NCI-H82 (cell line): ENCODE measurements around the gene CATSPERZ.
"Not testable (repeated sequence)": the region's sequence is repeated elsewhere in the genome, so short reads cannot be mapped to it uniquely, and the experiment has no call there.

Experiments used
- DNase-seq: peaks from one replicate; lab custom pipeline; 2025; lab: John Stamatoyannopoulos, UW

CATSPERZ gene

DNA sequence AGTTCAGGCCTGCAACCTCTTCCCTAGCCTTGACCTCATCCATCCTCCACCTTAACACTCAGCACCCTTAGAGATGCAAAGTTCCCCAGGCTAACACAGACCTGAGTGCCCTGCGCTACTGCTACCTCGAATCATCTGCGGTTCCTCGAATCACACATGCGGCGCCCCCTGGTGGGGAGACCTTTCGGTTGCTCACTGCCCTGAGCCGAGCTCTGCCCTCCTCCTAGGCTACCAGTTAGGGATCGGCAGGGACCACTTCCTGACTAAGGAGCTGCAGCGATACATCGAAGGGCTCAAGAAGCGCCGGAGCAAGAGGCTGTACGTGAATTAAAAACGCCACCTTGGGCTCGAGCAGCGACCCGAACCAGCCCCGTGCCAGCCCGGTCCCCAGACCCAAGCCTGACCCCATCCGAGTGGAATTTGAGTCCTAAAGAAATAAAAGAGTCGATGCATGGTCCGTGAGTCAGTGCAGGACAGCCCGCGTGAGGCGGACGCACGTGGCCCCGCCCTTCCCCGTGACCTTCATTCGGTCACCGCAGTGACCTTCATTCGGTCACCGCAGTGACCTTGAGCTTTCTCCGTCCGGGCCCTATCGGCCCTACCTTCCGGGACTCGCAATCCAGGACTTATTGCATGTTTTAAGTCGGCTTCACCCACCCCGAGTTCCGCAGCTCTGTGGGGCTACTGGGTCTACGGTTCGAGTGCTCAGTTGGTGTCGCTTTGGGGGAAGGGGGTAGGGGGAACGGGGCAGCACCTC is 4.3 kb downstream of the CATSPERZ start:
- DNase-seq = peak; percentile 95

DNA sequence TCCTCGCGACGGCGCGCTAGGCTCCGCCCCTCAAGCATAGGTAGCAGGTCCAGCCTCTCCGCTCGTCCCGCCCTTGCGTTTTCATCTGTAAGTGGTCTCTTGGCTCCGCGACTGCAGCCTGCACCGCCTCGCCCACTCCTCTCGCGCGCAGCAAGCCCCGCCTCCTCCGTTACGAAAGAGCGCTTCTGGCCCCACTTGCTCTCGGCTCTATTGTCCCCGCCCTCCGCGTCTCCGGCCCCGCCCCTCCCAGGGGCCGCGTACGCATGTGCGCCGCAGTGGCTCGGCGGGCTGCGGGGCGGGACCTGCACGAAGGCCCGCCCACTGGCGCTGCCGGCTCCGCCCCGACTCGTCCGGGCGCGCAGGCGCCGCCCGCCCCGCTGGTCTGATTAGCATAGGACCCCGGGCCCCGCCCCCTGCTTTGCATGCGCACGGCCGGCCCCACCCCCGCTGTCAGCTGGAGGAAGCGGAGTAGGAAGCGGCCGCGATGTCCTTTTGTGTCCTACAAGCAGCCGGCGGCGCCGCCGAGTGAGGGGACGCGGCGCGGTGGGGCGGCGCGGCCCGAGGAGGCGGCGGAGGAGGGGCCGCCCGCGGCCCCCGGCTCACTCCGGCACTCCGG is 5.0 kb downstream of the CATSPERZ start, which contains the start of gene ESRRA:
ESRRA (plus strand) TSS at position 450 of the 616 bp plus-strand sequence. CDS start 1,656 bp downstream, outside the sequence.
- DNase-seq = peak; percentile 99

DNA sequence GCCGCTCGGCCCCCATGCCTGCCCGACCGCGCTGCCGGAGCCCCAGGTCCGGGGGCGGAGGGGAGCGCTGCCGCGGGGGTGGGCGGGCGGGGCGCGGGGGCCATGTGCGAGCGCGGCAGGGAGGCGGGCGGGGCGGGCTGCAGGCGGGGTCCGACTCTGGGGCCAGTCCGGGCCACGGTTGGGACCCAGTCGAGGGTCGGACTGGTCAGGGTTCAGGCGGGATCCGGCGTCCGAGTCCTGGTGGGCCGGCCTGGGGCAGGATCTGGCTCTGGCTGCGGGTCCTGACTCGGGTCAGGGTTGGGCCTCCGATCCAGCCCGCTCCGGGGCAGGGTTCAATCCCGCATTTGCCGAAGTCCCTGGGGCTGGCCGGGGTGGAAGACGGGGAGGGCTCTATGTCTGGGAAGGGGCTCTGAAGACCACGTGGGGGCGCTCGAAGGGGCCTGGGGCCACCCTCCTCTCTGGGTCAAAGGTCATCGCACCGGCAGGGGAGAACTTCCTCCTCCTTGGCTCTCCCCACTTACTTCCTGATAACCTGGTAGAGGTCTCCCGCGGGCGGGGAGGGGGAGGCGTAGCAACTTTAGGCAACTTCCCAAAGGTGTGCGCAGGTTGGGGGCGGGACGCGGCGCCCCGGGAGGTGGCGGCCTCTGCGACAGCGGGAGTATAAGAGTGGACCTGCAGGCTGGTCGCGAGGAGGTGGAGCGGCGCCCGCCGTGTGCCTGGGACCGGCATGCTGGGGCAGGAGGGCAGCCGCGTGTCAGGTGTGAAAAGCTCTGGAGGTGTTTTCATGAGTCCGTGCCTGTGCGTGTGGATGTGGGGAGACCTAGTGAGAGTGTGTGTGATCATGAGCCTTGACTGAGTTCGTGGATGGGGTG is 5.8 kb downstream of the CATSPERZ start:
- DNase-seq = peak; percentile 73

DNA sequence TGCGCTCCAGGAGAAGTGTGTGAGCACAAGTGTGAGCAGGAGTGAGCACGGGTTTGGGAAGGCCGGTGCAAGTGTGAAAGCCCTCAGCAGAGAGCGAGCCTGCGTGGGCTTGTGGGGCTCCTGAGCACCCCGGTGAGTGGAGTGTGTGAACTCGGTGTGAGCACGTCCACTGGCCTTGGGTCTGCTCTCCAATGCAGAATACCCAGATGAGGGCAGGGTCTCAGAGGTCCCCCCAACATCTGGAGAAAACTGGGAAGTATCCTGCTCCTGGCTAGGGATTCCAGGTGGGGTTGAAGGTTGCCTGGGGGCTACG is 6.4 kb downstream of the CATSPERZ start:
- DNase-seq = no peak

DNA sequence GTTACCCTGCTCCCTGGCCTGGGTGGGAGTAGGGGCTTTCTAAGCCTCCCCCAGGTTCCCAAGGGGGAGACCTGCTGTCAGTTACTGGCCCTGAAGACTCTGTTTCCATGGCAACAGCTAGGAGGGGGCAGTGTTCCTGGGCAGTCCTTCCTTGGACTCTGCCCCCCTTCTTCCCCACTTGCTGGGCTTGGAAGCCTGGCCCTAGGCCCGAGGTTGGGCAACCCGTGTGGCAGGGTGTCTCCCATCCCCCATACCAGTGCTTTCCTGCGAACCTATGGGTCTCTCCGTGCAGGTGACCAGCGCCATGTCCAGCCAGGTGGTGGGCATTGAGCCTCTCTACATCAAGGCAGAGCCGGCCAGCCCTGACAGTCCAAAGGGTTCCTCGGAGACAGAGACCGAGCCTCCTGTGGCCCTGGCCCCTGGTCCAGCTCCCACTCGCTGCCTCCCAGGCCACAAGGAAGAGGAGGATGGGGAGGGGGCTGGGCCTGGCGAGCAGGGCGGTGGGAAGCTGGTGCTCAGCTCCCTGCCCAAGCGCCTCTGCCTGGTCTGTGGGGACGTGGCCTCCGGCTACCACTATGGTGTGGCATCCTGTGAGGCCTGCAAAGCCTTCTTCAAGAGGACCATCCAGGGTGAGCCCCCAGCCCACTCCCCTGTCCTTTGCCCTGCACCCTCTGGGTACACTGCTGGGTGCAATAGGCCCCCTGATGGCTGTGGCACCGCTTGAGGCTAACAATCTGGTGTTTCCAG is 6.9 kb downstream of the CATSPERZ start:
- no peak for DNase-seq

DNA sequence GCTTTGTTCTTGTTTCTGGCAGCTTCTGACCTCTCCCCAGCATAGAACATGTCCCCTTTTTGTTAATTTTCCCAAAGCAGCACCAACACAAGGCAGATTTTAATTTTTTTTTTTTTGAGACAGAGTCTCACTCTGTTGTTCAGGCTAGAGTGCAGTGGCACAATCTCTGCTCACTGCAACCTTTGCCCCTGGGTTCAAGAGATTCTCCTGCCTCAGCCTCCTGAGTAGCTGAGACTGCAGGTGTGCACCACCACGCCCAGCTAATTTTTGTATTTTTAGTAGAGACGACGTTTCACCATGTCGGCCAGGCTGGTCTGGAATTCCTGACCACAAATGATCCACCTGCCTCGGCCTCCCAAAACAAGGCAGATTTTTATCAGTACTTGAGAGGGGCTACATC is 7.6 kb downstream of the CATSPERZ start:
- not testable (repeated sequence) for DNase-seq

DNA sequence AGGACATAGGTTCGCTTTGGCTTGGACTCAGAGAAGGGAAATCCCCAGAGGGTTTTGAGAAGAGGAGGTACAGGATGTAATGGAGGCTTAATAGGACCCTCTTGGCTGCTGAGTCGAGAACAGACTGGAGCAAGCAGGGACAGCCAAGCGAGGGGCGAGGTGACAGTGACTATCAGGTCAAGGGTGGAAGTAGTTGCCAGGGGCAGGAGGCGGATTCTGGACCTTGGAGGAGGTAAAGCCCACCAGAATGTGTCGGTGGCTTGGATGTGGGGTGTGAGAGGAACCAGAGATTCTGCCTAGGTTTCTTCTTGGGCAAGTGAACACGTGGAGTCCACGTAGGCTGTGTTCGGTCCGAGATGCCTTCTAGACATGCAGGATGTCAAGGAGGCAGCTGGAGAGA is 12.8 kb downstream of the CATSPERZ start:
- DNase-seq = no peak

DNA sequence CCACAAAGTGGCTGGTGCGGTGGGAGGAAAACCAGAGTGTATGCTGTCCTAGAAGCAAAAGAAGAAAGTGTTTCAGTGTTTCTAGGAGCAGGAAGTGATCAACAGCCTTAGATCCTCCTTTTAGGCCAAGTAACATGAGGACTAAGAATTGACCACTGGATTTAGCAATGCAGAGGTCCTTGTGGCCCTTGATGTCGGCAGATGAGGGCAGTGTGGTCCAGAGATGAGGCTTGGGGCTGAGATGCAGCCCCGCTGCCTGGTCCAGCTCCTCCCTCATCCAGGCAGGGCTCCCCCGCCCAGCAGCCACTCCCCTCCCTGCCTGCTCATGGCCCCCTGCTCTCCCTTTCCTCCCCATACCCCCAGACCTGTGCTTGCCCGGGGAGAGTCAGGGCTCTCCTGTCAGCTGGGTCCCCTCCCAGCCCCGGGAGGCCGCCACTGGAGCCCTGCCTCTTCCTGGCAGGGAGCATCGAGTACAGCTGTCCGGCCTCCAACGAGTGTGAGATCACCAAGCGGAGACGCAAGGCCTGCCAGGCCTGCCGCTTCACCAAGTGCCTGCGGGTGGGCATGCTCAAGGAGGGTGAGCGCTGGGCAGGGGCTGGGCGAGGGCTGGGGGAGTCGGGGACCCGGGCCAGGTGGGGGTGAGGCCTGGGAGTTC is 13.5 kb downstream of the CATSPERZ start:
- DNase-seq = no peak

DNA sequence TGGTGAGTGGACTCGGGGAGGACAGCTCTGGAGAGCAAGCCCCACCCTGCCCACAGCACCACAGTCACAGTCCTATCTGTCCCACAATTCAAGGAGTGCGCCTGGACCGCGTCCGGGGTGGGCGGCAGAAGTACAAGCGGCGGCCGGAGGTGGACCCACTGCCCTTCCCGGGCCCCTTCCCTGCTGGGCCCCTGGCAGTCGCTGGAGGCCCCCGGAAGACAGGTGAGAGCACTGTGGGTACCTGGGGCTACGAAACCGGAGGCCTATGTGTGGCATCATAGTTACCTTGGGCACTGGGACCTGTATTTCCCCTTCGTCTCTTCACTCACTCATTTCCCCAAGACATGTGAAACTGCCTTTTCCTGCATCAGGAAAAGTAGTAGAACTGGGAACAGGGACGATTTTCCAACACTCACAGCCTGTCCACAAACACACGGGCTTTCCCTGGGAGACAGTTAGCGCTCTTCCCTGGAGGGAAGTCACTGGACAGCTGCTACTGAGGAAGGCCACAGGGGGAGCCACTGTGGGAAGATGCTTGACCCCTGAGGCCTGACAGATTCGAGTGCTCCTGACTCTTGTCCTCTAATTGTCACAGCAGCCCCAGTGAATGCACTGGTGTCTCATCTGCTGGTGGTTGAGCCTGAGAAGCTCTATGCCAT is 14.1 kb downstream of the CATSPERZ start:
- DNase-seq = peak; percentile 36

DNA sequence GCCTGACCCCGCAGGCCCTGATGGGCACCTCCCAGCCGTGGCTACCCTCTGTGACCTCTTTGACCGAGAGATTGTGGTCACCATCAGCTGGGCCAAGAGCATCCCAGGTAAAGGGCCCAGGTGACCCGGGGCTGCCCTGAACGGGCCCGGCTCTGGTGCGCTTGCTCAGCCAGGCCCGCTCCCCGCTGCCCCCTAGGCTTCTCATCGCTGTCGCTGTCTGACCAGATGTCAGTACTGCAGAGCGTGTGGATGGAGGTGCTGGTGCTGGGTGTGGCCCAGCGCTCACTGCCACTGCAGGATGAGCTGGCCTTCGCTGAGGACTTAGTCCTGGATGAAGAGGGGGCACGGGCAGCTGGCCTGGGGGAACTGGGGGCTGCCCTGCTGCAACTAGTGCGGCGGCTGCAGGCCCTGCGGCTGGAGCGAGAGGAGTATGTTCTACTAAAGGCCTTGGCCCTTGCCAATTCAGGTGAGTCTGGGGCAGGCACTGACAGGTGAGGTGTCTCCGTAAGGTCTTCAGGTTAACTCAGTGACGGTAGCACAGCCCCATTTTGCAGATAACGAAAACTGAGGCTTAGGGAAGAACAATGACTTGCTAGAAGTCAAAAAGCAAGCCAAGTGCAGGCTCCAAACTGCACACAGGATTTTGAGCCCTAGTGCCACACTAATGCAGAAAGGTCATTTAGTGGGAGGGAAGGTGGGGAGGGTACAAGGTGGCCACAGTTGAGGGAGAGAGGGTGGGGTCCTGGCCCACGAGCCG is 14.8 kb downstream of the CATSPERZ start:
- DNase-seq = no peak

DNA sequence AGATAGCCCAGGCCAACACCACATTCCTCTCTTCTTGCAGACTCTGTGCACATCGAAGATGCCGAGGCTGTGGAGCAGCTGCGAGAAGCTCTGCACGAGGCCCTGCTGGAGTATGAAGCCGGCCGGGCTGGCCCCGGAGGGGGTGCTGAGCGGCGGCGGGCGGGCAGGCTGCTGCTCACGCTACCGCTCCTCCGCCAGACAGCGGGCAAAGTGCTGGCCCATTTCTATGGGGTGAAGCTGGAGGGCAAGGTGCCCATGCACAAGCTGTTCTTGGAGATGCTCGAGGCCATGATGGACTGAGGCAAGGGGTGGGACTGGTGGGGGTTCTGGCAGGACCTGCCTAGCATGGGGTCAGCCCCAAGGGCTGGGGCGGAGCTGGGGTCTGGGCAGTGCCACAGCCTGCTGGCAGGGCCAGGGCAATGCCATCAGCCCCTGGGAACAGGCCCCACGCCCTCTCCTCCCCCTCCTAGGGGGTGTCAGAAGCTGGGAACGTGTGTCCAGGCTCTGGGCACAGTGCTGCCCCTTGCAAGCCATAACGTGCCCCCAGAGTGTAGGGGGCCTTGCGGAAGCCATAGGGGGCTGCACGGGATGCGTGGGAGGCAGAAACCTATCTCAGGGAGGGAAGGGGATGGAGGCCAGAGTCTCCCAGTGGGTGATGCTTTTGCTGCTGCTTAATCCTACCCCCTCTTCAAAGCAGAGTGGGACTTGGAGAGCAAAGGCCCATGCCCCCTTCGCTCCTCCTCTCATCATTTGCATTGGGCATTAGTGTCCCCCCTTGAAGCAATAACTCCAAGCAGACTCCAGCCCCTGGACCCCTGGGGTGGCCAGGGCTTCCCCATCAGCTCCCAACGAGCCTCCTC is 15.7 kb downstream of the CATSPERZ start:
- not testable (repeated sequence) for DNase-seq

DNA sequence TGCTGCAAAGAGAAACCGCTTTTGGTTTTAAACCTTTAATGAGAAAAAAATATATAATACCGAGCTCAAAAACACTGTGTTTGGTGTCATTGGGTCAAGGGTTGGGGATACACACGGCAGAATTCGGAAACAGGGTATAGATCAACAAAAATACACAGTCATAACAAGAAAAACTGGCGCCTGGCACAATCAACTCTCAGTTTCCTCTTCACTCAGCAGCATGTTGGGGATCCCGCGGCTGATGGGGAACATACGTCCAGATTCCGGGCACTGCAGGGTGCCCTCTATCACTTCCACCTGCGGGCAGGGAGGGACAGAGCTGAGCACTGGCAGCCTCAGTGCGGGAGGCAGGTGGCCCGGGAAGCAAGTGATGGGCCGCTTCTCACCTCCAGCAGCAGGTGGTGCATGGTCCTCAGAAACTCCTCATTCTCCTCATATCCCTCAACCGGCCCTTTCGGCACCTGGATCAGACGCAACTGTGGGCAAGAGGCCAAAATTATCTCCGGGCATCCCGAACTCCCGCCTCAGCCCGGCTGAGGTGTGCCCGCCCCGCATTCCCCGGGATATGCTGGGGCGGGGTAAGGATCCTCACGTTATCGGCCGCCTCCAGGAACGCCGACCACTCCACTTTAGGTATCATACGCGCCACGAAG is 16.6 kb downstream of the CATSPERZ start:
- DNase-seq = peak; percentile 55

DNA sequence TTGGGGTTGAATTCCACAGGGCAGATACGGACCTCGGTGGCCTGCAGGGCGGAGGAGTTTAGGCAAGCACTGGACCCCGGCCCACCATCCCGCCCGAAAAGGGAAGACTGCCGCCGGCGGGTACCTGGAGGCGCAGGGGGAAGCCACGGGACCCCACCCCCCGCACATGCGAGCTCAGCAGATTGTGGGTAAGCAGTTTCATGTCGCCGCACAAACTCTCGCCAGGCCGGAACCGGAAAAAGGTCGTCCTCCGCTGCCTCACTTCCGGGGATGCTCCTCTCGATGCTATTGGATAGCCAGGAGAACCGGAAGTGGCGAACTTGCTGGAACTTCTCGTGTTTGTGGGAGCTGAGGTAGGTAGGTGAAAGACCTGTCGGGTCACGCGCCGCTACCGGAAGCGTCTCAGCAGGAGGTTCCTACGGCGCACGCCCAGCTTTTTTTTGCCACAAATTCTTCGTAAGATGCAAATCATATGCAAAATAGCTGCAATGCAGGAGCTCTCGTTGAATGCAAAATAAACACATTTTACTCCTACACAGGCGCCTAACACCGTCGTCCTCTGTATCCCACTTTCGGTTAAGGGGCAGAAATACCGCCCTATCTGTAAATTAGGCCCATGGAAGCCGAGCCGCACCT is 17.3 kb downstream of the CATSPERZ start, which contains the start of gene TRMT112:
TRMT112 (minus strand) TSS at position 235 of the 636 bp plus-strand sequence; CDS start at position 202, 33 bp downstream.
- DNase-seq = peak; percentile 98

DNA sequence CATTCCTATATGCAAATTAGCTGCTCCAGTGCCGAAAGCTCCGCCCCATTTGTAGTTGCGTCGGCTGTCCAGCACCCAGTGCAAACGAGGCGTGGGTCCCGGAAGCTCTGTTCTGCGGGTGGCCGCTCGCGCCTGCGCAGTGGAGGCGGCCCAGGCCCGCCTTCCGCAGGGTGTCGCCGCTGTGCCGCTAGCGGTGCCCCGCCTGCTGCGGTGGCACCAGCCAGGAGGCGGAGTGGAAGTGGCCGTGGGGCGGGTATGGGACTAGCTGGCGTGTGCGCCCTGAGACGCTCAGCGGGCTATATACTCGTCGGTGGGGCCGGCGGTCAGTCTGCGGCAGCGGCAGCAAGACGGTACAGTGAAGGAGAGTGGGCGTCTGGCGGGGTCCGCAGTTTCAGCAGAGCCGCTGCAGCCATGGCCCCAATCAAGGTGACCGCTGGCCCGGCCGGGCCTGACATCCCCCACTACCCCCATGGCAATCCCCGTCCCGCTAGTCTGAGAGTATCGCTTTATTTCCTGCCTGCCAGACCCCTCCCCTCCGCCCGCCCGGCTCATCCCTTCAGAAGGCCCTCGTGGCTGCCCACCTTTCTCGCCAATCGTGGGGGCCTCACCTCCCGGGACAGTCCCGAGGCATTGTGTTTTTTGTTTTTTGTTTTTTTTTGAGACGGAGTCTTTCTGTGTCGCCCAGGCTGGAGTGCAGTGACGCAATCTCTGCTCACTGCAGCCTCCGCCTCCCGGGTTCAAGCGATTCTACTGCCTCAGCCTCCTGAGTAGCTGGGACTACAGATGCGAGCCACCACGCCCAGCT is 18.0 kb downstream of the CATSPERZ start, which contains the start of gene PRDX5:
PRDX5 (plus strand) TSS at position 161 of the 805 bp plus-strand sequence; CDS start at position 256, 95 bp downstream.
- DNase-seq = peak; percentile 96

DNA sequence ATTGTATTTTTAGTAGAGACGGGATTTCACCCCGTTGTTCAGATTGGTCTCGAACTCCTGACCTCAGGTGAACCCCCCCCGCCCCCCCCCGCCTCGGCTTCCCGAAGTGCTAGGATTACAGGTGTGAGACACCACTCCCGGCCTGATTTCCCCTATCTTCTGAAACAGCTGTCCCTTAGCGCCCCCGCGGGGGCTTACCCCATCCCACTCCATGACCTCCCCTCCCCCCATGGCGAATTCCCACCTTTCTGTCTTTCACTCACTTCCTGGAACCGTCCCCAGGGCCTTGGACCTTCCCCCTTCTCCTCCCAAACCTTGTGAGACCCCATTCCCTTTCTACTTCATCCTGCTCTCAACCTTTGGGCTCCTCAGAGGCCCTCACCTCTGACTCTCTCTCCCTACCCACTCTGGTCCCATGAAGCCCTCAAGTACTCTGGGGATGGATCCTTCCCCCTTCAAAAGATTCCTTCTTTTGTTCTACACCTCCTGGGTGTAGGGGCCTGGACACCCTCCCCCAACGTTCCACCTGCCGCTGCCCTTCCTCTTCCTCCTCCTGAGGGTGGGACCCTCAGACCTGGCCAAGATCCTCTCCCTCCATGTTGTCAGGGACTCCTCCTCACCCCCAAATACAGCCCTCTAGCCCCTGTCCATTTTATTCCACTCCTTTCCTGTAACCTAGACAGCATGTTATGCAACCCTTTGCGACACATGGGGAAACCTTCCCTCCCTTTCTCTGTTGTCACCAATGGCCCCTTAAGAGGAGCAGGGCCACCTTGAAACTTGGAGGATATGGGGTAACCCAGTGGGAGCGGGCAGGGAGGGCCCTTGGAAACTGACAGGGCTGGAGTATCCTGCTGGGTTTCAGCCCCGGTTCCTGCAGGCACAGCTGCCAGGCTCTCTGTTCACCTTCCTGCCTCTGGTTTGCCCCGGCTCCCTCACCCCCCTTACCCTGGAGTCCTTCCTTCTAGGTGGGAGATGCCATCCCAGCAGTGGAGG is 18.9 kb downstream of the CATSPERZ start:
- peak; percentile 40 for DNase-seq

DNA sequence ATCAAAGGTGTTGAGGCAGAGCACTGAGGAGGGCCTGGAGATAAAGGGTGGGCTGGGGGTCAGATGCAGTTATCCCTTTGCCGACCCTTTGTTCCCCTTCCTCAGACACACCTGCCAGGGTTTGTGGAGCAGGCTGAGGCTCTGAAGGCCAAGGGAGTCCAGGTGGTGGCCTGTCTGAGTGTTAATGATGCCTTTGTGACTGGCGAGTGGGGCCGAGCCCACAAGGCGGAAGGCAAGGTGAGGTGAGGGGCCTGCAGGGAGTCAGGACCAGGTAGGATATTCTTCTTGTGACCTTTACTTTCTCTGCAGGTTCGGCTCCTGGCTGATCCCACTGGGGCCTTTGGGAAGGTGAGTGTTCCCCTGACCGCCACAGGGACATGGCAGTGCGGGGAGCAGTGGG is 20.4 kb downstream of the CATSPERZ start:
- no peak for DNase-seq
